ENCODE results near the gene HNRNPA2B1. TPM values are rescaled to one million over a fixed set of nuclear protein-coding genes. Genes with fewer than 3 reads are reported as not detected.

The HNRNPA2B1 gene
- total RNA-seq, 4 donors from 2014 or later, result 196 to 279 (median 208) TPM

- TF ChIP-seq CTCF (IDR thresholded peaks at IDR 0.05; ENCODE audit: low read depth), result no peak
Measured at GRCh38 chr7:26144184-26145080, 56.1 kb downstream of the HNRNPA2B1 start.

- TF ChIP-seq CTCF (IDR thresholded peaks at IDR 0.05; ENCODE audit: low read depth), result no peak
Measured at GRCh38 chr7:26143298-26144048, 57.1 kb downstream of the HNRNPA2B1 start.

GRCh38 chr7:26141077-26141476 is 59.5 kb downstream of the HNRNPA2B1 start:
- no peak for TF ChIP-seq CTCF (IDR thresholded peaks at IDR 0.05; ENCODE audit: low read depth)

- no peak for TF ChIP-seq CTCF (IDR thresholded peaks at IDR 0.05; ENCODE audit: low read depth)
Measured at GRCh38 chr7:26140380-26140779, 60.2 kb downstream of the HNRNPA2B1 start.

Other genes starting within 250 kb of the HNRNPA2B1 start
- gene NFE2L3, start 48.5 kb downstream of the HNRNPA2B1 start, total RNA-seq, result 10 to 100 TPM in 2 of 4 donors, 1 to 10 TPM in 2; 6.6 to 11.1 (median 8.6) TPM
- gene CBX3, start 999 bp upstream of the HNRNPA2B1 start, total RNA-seq, result 100 to 1,000 TPM in 3 of 4 donors, 10 to 100 TPM in 1; 90.0 to 135 (median 117) TPM
- gene SNX10, start 91.1 kb upstream of the HNRNPA2B1 start, total RNA-seq, result 100 to 1,000 TPM in 1 of 4 donors, 10 to 100 TPM in 3; 23.9 to 150 (median 68.6) TPM